Bronchial smooth muscle cell (primary cell): Measurements from ENCODE around the gene ZCCHC12. TPM values are rescaled to one million over a fixed set of nuclear protein-coding genes. Genes with fewer than 3 reads are reported as not detected.

ENCODE experiments used
- total RNA-seq: library from RNA; depleted of rRNA; stranded (reverse); fragments of >200 nt; gene quantifications from 2 replicates; pipeline ENCODE4 v1.2.1, GENCODE V29; 2014

Gene ZCCHC12
- not detected in 2 replicates for total RNA-seq

GRCh38 chrX:118823263-118824172 lies at the start of gene ZCCHC12:
Gene ZCCHC12, plus strand, starts transcription at chrX:118823824. Its CDS starts 1,421 bp downstream, at chrX:118825245.

Other genes starting within 250 kb of the ZCCHC12 start
- 22.2 and 62.9 TPM in 2 replicates for gene IL13RA1, start 96.2 kb upstream of the ZCCHC12 start, total RNA-seq
- gene LONRF3, start 150.8 kb downstream of the ZCCHC12 start, total RNA-seq, result 0.16 and 0.17 TPM in 2 replicates
- not detected in 2 replicates for gene CT47C1, start 249.2 kb downstream of the ZCCHC12 start, total RNA-seq